ENCODE data around the gene PCDHGB4.

The PCDHGB4 gene

DNA sequence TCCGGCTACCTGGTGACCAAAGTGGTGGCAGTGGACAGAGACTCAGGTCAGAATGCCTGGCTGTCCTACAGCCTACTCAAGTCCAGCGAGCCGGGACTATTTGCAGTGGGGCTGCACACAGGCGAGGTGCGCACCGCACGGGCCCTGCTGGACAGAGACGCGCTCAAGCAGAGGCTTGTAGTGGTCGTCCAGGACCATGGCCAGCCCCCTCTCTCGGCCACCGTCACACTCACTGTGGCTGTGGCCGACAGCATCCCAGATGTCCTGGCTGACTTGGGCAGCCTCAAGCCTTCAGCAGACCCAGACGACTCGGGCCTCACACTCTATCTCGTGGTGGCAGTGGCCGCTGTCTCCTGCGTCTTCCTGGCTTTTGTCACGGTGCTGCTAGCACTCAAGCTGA, 30.5 kb upstream of the PCDHGB4 start:
- TF ChIP-seq, protein P1, sequence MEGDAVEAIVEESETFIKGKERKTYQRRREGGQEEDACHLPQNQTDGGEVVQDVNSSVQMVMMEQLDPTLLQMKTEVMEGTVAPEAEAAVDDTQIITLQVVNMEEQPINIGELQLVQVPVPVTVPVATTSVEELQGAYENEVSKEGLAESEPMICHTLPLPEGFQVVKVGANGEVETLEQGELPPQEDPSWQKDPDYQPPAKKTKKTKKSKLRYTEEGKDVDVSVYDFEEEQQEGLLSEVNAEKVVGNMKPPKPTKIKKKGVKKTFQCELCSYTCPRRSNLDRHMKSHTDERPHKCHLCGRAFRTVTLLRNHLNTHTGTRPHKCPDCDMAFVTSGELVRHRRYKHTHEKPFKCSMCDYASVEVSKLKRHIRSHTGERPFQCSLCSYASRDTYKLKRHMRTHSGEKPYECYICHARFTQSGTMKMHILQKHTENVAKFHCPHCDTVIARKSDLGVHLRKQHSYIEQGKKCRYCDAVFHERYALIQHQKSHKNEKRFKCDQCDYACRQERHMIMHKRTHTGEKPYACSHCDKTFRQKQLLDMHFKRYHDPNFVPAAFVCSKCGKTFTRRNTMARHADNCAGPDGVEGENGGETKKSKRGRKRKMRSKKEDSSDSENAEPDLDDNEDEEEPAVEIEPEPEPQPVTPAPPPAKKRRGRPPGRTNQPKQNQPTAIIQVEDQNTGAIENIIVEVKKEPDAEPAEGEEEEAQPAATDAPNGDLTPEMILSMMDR (IDR thresholded peaks at IDR 0.05; ENCODE audit: borderline replicate concordance, insufficient read depth, low read depth, low read length) = no peak
- H3K4me3 ChIP-seq (ENCODE audit: low read depth, low read length) = no peak overlapping the region

DNA sequence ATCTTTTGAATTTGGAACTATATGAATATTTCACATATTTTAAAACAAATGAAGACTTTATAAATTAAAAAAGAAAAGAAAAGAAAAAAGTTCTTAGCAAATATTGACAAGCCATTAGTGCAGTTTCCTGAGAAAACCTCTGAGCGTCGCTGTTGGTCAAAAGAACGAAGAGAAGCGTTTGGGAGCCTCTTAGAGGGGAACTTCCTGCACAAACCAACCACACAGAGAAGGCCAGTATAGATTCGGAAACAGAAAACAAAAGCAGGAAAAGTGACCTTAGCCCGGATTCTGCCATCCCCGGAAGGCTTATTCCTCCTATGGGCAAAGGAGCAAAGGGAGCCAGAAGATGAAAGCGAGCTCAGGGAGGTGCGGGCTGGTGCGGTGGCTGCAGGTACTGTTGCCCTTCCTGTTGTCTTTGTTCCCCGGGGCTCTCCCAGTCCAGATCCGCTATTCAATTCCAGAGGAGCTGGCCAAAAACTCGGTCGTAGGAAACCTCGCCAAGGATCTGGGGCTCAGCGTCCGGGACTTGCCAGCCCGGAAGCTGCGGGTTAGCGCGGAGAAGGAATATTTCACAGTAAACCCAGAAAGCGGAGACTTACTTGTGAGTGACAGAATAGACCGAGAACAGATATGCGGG, 27.6 kb upstream of the PCDHGB4 start, which contains the start of gene PCDHGB2:
PCDHGB2 (plus strand) TSS at position 205 of the 637 bp plus-strand sequence; CDS start at position 347, 142 bp downstream.
- TF ChIP-seq, protein P1 (IDR thresholded peaks at IDR 0.05; ENCODE audit: borderline replicate concordance, insufficient read depth, low read depth, low read length) = peak; percentile 32; the same call in 1 of the 2 replicates

GRCh38 chr5:141360685-141361084, 26.8 kb upstream of the PCDHGB4 start:
- H3K4me3 ChIP-seq (ENCODE audit: low read depth, low read length) = no peak overlapping the region
- TF ChIP-seq, protein P1 (IDR thresholded peaks at IDR 0.05; ENCODE audit: borderline replicate concordance, insufficient read depth, low read depth, low read length) = no peak

More for the DNA sequence above, 27.6 kb upstream of the PCDHGB4 start, which contains the start of gene PCDHGB2:
- H3K4me3 ChIP-seq (ENCODE audit: low read depth, low read length) = peak within 1 kb of the TSS; percentile 56

DNA sequence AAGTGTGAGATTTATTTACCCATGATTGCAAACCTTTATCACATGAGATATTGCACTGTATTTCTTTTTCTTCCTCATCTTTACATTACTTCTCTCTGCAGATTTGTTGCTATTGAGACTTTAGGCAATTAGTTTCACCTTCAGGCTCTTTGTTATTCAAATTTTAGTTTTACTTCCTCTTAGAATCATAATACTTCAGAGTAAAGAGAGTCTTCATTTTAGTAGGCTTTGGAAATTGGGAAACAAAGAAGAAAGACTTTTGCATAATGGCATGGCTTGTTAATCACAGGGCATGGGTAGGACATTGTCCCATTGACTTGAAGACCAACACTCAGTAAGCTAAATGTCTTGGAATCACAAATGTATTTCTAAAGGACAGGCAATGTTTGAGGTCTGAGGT, 24.8 kb upstream of the PCDHGB4 start:
- no peak overlapping the region for H3K4me3 ChIP-seq (ENCODE audit: low read depth, low read length)
- TF ChIP-seq, protein P1 (IDR thresholded peaks at IDR 0.05; ENCODE audit: borderline replicate concordance, insufficient read depth, low read depth, low read length) = no peak

DNA sequence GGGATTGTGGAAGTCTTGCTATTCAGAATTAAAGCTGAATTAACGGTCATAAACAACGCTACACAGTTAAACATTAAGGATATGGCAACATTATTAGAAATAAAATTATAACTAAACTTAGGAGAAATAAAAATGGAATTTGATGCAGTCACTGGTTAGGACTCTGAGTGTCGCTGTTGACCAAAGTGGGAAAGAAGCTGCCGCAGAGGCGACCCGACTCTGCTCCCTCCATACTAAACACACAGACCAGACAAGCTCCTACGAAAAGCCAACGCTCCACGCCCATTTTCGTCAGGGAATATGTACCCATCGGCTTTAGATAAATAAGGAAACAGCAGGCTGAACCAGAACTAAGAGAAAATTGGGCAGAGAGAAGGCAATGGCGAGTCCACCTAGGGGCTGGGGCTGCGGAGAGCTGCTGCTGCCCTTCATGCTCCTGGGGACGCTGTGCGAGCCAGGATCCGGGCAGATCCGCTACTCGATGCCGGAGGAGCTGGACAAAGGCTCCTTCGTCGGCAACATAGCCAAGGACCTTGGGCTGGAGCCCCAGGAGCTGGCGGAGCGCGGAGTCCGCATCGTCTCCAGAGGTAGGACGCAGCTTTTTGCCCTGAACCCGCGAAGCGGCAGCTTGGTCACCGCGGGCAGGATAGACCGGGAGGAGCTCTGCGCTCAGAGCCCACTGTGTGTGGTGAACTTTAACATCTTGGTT, 23.4 kb upstream of the PCDHGB4 start, which contains the start of gene PCDHGA5:
PCDHGA5 (plus strand) TSS at position 211 of the 709 bp plus-strand sequence; CDS start at position 380, 169 bp downstream.
- H3K4me3 ChIP-seq (ENCODE audit: low read depth, low read length) = no peak within 1 kb of the TSS
- TF ChIP-seq, protein P1 (IDR thresholded peaks at IDR 0.05; ENCODE audit: borderline replicate concordance, insufficient read depth, low read depth, low read length) = no peak

- TF ChIP-seq, protein P1 (IDR thresholded peaks at IDR 0.05; ENCODE audit: borderline replicate concordance, insufficient read depth, low read depth, low read length) = no peak
- no peak overlapping the region for H3K4me3 ChIP-seq (ENCODE audit: low read depth, low read length)
These were observed 21.2 kb upstream of the PCDHGB4 start for GRCh38 chr5:141366016-141366896.

All from GM12875 (cell line).